Renal cortical epithelial cell (primary cell): ENCODE results near the gene BAZ1B. TPM values are rescaled to one million over a fixed set of nuclear protein-coding genes. Genes with fewer than 3 reads are reported as not detected.
"Not testable (repeated sequence)": the region's sequence is repeated elsewhere in the genome, so short reads cannot be mapped to it uniquely, and the experiment has no call there.

Experiments used
- DNase-seq: peaks from one replicate; pipeline ENCODE4 v3.0.0-alpha.2; 2011; ENCODE audit warnings: low read depth
- total RNA-seq: library from RNA; depleted of rRNA; stranded (reverse); fragments of >200 nt; gene quantifications from 2 replicates; pipeline ENCODE4 v1.2.3, GENCODE V29; 2014

The BAZ1B gene
- total RNA-seq, 1 donor from 2014 or later, result 66.4 TPM

DNA sequence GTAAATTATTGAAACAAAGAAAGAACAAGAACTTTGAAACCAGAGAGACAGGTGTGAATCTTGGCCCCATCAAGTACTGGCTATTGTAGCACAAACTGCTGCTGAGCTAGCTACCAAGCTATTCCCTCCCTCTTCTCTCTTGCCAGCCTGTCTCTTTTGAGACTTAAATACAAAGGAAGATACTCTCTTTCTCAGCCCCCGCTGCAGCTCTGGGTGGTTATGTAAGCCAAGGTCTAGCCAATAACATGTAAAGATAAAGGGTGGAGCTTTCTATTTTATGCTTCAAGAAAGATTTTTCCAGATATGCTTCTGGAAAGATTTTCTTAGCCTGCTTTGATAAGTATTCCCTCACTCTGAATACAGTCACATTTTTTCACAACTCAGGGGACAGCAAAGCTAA lies 17.2 kb downstream of the BAZ1B start:
- no peak for DNase-seq

DNA sequence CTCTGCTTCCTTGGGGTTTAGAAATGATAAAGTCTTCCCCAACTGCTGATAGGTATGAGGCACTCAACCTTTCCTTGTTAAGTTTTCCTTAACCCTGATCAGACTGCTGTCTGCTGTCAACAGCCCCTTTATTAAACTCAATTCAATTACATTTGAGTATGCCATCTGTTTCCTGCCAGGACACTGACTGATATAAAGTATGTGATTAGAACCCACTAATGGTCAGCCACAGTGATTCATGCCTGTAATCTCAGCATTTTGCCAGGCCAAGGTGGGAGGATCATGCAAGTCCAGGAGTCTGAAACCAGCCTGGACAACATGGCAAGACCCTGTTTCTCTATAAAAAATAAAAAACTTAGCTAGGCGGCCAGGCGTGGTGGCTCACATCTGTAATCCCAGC lies 18.1 kb downstream of the BAZ1B start:
- DNase-seq, result no peak

DNA sequence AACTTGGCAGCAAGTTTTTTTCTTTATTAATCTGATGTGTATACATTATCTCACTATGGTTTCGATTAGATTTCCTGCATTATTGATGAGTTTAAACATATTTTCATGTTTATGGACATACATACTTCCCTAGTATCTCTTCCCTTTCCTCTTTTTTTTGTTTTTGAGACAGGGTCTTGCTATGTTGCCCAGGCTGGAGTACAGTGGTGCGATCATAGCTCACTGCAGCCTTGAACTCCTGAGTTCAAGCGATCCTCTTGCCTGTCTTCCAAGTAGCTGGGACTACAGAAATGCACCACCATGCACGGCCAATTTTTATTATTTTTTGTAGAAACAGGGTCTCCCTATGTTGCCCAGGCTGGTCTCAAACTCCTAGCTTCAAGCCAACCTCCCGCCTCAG lies 18.9 kb downstream of the BAZ1B start:
- DNase-seq, result no peak

DNA sequence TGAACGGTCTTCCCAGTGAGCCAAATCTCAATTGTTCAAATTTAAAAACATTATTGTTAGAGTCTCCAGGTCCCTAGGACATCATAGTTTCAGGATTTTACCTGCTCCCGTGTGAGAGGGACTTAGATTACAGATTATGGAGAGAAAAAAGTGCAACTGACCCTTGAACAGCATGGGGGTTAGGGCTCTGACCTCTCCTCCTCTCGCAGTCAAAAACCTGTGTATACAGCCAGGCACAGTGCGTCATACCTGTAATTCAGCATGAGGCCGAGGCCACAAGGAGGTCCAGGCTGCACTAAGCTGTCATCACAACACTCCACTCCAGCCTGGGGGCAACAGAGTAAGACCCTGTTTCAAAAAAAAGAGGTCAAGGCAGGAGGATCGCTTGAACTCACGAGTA lies 25.5 kb downstream of the BAZ1B start:
- DNase-seq, result no peak

DNA sequence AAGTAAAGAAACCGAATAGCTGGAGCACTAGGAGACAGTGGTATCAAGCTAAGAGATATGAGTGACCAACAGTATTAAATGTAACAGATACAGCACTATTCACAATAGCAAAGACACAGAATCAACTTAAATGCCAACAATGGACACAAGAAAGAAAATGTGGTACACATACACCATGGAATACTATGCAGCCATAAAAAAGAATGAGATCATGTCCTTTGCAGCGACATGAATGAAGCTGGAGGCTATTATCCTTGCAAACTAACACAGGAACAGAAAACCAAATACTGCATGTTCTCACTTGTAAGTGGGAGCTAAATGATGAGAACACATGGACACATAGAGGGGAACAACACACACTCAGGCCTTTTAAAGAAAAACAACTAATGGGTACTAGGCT lies 26.6 kb downstream of the BAZ1B start:
- DNase-seq, result not testable (repeated sequence)

DNA sequence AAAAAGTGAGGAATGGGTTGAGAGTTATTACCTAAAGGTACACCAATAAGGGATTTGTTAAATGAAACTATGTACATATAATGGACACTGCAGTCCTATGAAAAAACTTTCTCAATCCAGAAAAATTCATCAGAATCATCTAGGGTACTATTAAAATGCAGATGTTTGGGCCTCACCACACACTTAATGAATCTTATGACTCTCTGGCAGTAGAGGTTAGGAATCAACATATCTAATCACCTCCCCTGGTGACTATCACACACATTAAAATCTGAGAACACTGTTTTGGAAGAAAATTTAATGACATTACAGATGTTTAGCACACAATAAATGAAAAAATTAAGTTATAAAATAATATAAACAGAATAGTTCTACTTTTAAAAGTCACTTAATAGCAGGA lies 32.1 kb downstream of the BAZ1B start:
- no peak for DNase-seq

DNA sequence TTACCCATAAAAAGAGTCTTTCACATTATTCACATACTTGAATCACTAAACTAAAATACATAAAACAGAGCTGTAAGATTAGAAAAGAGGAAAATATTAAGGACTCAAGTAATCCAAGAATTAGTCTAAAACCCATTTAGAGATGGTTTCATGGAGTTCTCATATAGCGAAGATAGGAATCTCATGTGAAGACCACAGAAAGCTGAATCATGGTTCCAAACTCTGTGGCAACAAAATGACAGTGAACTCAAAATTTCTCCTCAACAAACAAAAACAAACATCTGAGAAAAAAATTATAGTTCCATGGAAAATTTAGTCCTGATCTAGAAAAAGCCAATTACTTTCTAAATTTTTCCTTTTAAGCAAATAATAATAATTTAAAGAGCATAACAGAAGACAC lies 34.6 kb downstream of the BAZ1B start:
- DNase-seq, result no peak

DNA sequence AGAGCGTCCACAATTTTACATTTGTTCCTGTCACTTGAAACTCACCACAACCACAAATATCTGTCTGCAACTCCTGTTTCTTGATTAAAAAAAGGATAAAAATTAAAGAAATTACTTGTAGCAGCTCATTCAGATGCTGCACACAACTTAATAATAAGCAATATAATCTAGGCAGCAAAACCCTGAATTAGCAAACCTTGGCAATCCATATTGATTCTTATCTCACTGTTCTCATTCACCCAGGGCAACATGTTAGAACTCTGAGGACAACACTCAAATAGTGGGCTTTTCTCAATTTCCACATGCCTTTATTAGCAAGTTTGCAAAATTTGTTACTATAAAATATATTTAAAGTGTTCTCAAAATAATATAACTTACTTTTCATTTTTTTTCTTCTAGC lies 38.9 kb downstream of the BAZ1B start:
- DNase-seq, result no peak

DNA sequence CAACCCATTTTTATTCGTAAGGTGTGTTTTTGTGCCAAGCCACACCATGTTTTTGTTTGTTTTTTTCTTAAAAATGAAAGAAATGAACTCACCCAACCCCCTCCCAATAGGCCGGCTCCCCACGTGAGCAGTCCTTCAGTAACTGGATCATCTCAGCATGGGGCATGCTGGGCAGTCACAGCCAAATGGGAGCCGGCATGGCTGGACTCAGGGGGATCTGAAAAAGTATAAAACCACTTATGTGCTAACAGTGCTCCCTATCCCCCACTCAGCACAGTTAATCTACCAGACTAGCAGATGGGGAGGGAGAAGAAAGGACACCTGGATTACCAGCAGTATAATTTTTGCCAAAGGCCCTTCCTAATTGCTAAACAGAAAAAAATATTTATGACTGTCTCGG lies 39.3 kb downstream of the BAZ1B start:
- DNase-seq, result no peak

DNA sequence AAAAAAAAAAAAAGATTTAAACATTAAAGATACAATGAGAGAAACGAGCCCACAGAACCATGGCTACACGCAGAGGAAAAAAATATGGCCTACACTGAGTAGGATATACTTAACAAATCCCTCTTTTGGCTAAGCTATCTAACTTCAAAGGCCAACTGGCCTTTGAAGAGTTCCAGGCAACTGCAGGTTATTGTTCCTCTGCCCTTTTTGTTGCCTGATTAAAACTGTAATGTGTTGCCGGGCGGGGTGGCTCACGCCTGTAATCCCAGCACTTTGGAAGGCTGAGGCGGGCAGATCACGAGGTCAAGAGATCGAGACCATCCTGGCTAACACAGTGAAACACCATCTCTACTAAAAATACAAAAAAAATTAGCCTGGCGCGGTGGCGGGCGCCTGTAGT lies 40.6 kb downstream of the BAZ1B start:
- not testable (repeated sequence) for DNase-seq

DNA sequence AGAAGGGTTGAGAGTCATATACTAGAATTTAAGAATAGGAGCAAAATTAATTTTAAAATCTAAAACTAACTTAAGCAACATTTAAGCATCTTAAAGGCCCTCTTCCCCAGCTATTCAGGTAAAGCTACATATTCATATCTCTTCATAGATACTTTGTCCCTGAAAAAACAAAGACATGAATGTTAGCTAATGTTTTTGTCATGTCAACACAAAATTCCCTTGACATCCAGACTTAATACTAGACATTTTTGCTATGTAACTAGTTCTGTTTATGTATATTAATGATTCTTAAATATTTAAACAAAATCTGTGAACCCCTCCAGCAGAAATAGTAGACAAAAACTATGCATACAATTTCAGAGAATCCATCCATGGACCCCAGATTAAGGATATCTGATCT lies 43.5 kb downstream of the BAZ1B start:
- DNase-seq, result no peak

DNA sequence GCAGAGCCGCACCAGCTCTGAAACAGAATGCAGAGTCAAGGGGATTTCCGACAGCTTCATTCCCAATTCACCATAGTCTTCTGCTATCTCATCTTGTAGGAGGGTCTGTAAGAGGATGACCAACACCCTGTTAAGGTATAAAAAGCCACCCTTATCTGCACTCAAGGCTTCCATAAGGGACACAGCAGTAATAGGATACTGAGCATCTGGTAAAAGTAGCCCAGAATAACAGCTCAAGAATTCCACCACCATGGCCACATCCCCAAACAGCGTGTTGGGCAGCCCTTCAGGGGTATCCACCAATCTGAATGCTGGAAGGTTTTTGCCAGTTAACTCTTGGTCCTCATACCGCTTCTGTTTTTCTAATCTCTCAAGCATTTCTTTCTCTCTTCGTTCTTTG lies 44.7 kb downstream of the BAZ1B start:
- DNase-seq, result no peak

DNA sequence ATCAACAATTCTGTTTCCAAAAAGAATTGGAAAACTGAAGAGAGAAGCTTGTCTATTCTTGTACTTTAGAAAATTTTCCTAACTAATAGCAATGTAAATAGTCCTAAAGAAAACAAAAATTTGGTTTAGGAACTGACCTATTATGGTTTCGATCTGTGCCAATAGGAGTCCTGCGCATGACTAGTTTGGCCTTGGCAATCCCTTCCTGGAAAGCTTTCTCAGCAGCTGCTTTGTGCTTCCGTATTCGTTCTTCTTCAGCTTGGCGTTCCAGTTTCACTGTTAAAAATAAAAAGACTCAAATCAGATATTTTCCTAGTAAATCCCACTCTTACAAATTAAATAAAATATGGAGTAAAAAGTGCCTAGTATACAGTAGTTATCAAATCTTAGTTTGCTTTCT lies 51.9 kb downstream of the BAZ1B start:
- DNase-seq, result no peak

DNA sequence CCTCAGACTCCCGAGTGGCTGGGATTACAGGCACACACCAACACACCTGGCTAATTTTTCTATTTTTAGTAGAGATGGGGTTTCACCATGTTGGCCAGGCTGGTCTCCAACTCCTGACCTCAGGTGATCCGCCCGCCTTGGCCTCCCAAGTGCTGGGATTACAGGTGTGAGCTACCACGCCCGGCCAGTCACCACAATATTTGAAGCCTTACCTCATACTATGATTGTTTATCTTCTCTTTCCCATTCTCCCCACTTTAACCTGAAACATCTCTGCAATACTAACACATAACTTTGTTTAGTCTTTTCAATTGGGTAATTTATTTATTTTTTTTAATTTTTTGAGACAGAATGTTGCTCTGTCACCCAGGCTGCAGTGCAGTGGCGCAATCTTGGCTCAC lies 55.0 kb downstream of the BAZ1B start:
- DNase-seq, result not testable (repeated sequence)

DNA sequence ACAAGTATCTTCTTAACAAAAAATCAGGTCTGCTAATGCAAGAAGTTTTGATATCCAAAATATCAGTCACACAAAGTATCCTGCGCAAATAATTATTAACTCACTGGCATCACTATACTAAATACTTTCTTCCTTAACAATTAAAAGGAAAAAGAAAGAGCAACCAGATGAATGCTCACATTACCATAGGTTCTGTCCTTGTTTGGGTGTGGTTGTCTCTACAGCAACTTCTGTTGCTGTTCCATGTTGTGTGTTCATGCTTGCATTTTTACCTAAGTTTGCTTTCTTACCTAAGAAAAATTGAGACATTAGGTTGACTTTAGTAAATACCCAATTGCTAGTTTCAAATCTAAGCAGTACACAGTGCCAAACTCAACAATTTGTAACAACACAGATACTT lies 56.0 kb downstream of the BAZ1B start:
- no peak for DNase-seq

DNA sequence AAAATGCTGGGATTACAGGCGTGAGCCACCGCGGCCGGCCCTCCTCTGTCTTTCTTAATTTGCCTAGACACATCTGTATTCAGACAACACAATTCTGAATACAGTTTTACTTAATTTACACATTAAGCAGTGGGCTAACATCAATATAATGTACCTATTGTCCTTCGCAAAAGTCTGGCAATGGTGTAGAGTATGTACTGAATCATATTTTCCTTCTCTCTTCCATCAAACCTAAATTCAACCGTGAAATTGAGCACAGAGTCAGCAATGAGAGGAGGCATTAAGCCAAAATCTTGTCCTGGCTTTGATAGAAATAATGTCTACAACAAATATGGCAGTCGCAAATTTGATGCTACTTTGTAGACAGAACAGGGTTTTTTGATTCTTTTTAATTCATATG lies 58.1 kb downstream of the BAZ1B start:
- DNase-seq, result no peak

DNA sequence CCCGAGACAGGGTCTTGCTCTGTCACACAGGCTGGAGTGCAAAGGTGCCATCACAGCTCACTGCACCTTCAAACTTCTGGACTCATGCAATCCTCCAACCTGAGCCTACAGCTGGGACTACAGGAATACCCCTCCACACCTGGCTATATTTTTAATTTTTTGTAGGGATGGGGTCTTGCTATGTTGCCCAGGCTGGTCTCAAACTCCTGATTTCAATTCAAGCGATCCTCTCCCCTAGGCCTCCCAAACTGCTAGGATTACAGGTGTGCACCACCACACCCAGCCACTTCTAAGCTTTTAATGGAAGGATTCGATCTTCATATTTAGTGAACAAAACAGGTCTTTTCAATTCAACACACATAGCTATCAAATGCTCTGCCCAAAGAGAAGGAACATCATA lies 58.8 kb downstream of the BAZ1B start:
- no peak for DNase-seq

DNA sequence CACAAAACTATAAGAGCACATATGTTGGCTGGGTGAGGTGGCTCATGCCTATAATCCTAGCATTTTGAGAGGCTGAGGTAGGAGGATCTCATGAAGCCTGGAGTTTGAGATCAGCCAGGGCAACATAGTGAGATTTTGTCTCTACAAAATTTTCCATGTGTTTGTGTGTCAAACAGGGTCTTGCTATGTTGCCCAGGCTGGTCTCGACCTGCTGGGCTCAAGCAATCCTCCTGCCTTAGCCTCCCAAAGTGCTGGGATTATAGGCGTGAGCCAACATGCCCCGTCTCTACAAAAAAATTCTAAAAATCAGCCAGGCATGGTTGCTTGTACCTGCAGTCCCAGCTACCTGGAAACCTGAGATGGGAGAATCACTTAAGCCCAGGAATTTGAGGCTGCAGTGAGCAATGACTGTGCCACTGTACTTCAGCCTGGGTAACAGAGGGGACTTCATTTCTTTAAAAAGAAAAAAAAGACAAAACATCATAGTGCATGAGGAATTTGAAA lies 60.3 kb downstream of the BAZ1B start:
- no peak for DNase-seq

DNA sequence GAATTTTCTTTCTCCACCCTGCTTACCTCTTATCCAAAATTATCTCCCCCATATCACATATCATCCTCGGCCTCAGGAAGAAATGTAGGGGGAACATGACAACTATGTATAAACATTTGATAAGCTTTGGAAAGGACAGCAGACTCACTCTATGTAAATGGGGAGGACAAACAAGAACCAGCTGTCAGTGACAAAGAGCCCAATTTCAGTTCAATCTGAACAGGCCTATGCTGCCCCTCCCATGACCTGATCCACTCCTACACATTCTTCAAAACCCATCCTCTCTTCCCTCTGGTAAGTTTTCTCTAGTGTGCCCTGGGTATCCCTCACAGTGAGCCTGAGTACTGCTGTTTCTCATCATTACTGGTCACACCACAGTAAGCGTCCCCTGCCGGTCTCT lies 67.7 kb downstream of the BAZ1B start:
- no peak for DNase-seq

DNA sequence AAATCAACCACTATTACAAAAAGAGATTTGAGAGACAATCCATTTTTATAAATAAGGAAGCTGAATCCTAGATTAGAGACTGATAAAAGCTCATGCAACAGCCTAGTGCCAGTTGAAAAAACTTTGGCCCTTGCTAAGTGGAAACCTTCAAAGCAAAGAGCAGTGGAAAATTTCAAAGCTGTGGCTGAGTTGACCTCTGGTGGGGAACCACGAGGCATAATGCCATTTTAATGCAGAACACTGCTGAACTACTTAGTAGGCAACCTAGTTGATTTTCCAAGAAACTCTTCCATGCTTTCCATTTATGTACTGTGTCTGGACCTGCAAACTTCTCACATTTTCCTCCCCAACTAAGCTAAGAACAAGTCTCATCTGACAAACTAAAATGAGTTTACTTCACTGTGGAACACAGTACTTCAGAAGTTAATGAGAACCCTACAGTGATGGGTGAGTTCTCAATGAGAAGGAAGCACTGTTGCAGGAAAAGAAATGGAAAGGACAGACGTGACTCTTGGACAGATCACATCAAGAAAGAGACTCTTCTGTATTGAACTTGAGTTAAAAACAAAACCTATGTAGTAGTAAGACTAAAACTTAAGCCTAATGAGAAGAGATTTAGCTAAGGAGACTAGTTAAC lies 69.0 kb downstream of the BAZ1B start:
- no peak for DNase-seq

DNA sequence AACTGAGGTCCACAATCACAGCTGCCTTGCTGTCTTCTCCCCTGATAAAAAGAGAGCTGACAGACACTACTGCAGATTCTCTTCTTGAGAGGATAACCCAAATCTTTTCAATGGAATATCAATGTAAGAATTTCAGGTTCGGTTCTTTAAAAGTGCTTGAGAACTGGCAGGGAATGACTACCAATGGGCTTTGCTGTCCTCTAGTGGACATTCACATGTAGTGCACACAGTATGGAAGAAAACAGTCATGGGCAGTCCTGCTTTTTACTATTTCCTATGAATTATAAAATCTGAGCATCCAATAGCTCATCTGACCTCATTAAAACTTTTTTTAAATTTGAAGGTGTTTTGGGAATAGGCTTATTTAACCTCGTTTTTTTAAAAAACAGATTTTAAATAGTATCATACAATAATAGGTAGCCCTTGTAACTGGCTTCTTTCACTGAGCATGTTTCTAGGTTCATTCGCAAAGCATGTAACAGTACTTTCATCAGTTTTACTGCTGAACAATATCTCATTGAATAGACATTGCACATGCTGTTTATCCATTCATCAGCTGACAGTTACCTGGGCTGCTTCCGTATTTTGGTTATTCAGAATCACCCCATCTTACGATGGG lies 70.2 kb downstream of the BAZ1B start:
- peak; percentile 64 for DNase-seq

DNA sequence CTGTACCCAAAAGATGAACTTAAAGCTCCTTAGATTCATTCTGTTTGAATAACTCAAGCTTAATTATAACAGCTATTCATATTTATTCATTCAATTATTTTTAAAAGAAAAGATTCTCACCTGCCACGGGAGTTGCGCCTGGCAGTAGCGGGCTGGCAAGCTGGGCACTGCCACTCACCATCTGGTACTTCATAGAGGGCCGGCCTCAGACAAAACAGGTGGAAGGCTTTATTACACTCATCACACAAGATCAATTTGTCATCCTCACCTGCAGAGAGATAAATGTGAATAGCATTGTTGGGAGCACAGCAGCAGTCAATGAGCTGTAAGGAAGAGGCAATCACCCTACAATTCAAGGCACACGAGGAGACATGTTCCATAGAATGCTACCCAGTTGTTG lies 72.7 kb downstream of the BAZ1B start:
- DNase-seq, result no peak

DNA sequence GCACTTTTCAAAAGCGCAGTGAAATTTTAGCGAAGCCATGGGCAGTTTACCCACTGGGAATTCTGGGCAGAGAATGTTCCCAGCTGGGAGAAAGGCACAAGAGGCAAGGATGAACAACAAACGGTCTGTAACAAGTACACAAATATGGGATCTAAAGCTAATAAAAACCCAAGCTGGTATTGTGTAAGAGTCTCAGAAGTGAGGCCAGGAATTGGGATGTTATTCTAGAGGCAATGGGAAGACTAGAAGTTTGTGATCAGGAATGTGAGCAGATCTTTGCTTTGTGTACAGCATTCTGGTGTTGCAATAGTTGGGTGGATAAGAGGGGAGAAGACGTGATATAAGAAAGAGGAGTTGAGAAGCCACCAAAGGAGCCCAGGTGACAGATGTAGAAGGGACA lies 73.5 kb downstream of the BAZ1B start:
- DNase-seq, result no peak

DNA sequence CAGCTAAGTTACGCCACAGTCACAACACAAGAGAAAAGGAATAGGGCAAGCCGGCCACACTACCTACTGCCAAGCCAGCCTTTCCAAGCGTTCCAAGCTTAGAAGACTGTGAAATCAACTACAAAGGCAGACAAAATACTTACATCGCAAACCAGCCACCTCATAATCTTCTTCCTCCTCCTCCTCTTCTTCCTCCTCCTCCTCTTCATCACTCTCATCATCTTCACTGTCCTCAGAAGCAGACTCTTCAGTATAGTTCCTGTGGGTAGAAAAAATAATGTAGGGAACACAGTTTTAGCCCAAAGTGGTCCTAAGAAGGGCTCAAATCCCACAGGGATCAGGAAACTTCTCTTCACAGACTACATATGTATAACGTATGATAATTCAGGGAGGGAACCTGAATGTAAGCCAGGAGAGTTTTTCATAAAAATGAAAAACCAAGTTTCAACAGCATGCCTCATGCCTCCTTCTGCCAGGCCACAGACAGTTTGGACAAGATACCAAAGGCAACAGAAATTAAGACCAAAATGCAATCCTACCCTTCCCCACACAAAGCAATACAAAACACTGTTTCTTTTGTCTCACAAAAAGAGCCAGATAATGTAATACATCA lies 74.9 kb downstream of the BAZ1B start:
- no peak for DNase-seq
